Measurements from ENCODE around the gene ABCD2. TPM values are rescaled to one million over a fixed set of nuclear protein-coding genes. Genes with fewer than 3 reads are reported as not detected.

Gene ABCD2
- total RNA-seq, 4 donors from 2014 or later = 0.29 to 3.5 (median 2.0) TPM

- no peak for DNase-seq
- H3K36me3 ChIP-seq = no peaks in the 10 kb centered on the region
- no peak for TF ChIP-seq CTCF (IDR thresholded peaks at IDR 0.05)
- TF ChIP-seq POLR2A (IDR thresholded peaks at IDR 0.05) = no peak
- no peaks in the 10 kb centered on the region for H3K27me3 ChIP-seq
- H3K9me3 ChIP-seq = no peaks in the 10 kb centered on the region
- H3K27ac ChIP-seq = peak overlapping the region; percentile 81 to 88
- intact Hi-C loops (cut with DNase I; ENCODE audit: low total_unique reads) = no loop called here
- peak overlapping the region; percentile 43 to 46 for H3K4me3 ChIP-seq
- no peaks in the 10 kb centered on the region for H3K4me1 ChIP-seq
These were observed 1.4 kb upstream of the ABCD2 start for GRCh38 chr12:39620659-39621658.

GRCh38 chr12:39619316-39619659 lies 315 bp downstream of the ABCD2 start:
- no peak for DNase-seq
- no peaks in the 10 kb centered on the region for H3K4me1 ChIP-seq
- no peaks in the 10 kb centered on the region for H3K36me3 ChIP-seq
- intact Hi-C loops (cut with DNase I; ENCODE audit: low total_unique reads) = no loop called here
- TF ChIP-seq POLR2A (IDR thresholded peaks at IDR 0.05) (no peak), CTCF (IDR thresholded peaks at IDR 0.05) (no peak)
- H3K9me3 ChIP-seq = no peaks in the 10 kb centered on the region
- no peaks in the 10 kb centered on the region for H3K27me3 ChIP-seq
- H3K4me3 ChIP-seq = peak overlapping the region; percentile 43 to 46
- peak overlapping the region; percentile 81 to 88 for H3K27ac ChIP-seq

DNA sequence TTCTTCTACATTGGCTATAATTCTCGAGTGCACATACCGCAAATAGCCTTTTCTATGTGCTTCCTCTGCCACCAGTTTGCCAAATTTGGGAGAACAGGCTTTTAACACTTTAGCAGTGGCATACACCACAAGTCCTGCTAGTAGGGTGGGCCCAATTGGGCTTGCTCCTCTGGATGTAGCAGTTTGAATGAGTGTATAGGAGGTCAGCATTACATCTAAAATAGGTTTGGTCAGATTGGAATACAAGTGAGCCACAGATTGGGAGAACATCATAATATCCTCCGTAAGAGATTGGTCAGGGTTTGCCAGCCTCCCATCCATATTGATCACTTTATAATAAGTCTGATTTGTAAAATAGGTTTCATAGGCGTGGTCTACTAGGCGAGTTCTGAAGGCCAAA lies 902 bp downstream of the ABCD2 start:
- Histone ChIP-seq H3K4me1 (no peaks in the 10 kb centered on the region), H3K27me3 (no peaks in the 10 kb centered on the region), H3K36me3 (no peaks in the 10 kb centered on the region), H3K27ac (peak overlapping the region; percentile 81 to 88), H3K4me3 (peak overlapping the region; percentile 43 to 46), H3K9me3 (no peaks in the 10 kb centered on the region)
- intact Hi-C loops (cut with DNase I; ENCODE audit: low total_unique reads) = no loop called here
- no peak for DNase-seq
- TF ChIP-seq CTCF (IDR thresholded peaks at IDR 0.05) = no peak
- TF ChIP-seq POLR2A (IDR thresholded peaks at IDR 0.05) = no peak

GRCh38 chr12:39617887-39618286 lies 1.7 kb downstream of the ABCD2 start:
- Histone ChIP-seq H3K4me1 (no peaks in the 10 kb centered on the region), H3K36me3 (no peaks in the 10 kb centered on the region), H3K4me3 (peak overlapping the region in 1 of 2 donors; percentile 43), H3K27ac (peak overlapping the region in 1 of 2 donors; percentile 88), H3K9me3 (no peaks in the 10 kb centered on the region), H3K27me3 (no peaks in the 10 kb centered on the region)
- TF ChIP-seq POLR2A (IDR thresholded peaks at IDR 0.05) = no peak
- TF ChIP-seq CTCF (IDR thresholded peaks at IDR 0.05) = no peak
- DNase-seq = no peak
- intact Hi-C loops (cut with DNase I; ENCODE audit: low total_unique reads) = no loop called here

- no peaks in the 10 kb centered on the region for H3K4me1 ChIP-seq
- TF ChIP-seq POLR2A (IDR thresholded peaks at IDR 0.05) = no peak
- no peak for TF ChIP-seq CTCF (IDR thresholded peaks at IDR 0.05)
- intact Hi-C loops (cut with DNase I; ENCODE audit: low total_unique reads) = no loop called here
- no peaks in the 10 kb centered on the region for H3K9me3 ChIP-seq
- peak overlapping the region; percentile 39 to 69 for H3K27ac ChIP-seq
- H3K36me3 ChIP-seq = no peaks in the 10 kb centered on the region
- H3K27me3 ChIP-seq = no peaks in the 10 kb centered on the region
- no peak for DNase-seq
- no peak overlapping the region for H3K4me3 ChIP-seq
These were observed 2.9 kb downstream of the ABCD2 start for GRCh38 chr12:39616666-39617065.

Data from uterus (tissue), 4 donors.